Gastroesophageal sphincter (tissue), 3 donors: Measurements from ENCODE around the gene C1orf21.

Experiments used
- CTCF ChIP-seq, 4 experiments: fragments of 200-600 bp in 2 of 4; fragments of 450-650 bp in 2 of 4; sonication (generic) in 1 of 4; IDR thresholded peaks; one replicate each; pipeline ENCODE4 v1.5.1; 2017 to 2019; ENCODE audit warnings: antibody characterized with exemption in 4 of 4, mild to moderate bottlenecking in 2 of 4, moderate library complexity in 2 of 4
- POLR2A ChIP-seq, 2 donors: fragments of 450-650 bp; IDR thresholded peaks; one replicate each; pipeline ENCODE4 v1.6.1; 2017; ENCODE audit warnings: antibody characterized with exemption in 2 of 2, mild to moderate bottlenecking in 2 of 2, moderate library complexity in 1 of 2
- POLR2AphosphoS5 ChIP-seq: sonication (generic); formaldehyde crosslinking; IDR thresholded peaks from one replicate; pipeline ENCODE4 v1.6.1; 2017; ENCODE audit warnings: antibody characterized with exemption

- TF ChIP-seq POLR2AphosphoS5 (no peak), CTCF (IDR thresholded peaks at IDR 0.05) (no peak), POLR2A (IDR thresholded peaks at IDR 0.05) (no peak)
Observed at GRCh38 chr1:184503221-184503749, 116.5 kb downstream of the C1orf21 start.
